Left lung (tissue), 14 donors: Measurements from ENCODE around the gene NDN. TPM values are rescaled to one million over a fixed set of nuclear protein-coding genes. Genes with fewer than 3 reads are reported as not detected.
"Not testable (repeated sequence)": the region's sequence is repeated elsewhere in the genome, so short reads cannot be mapped to it uniquely, and the experiment has no call there.

Experiments used
- ATAC-seq: fragments of 200-7000 bp; cut with Tn5 transposase; one replicate; pipeline ENCODE4 v1.9.1; 2020; ENCODE audit warnings: moderate library complexity
- DNase-seq, 4 donors: peaks; one replicate each; pipeline ENCODE4 v3.0.0-alpha.2; 2013 to 2020
- H3K27ac ChIP-seq, 2 donors: fragments of 200-600 bp; sonication (generic) in 1 of 2; one replicate each; pipeline versions ENCODE4 v1.5.0 to v1.8.0; 2020 to 2021
- H3K27me3 ChIP-seq, 2 donors: fragments of 200-600 bp; sonication (generic) in 1 of 2; one replicate each; pipeline versions ENCODE4 v1.5.0 to v1.8.0; 2020 to 2021
- H3K36me3 ChIP-seq, 2 donors: fragments of 200-600 bp; sonication (generic) in 1 of 2; one replicate each; pipeline versions ENCODE4 v1.5.0 to v1.8.0; 2020 to 2021
- H3K4me1 ChIP-seq, 2 donors: fragments of 200-600 bp; one replicate each; pipeline ENCODE4 v1.8.0; 2021
- H3K4me3 ChIP-seq, 2 donors: fragments of 200-600 bp; sonication (generic) in 1 of 2; one replicate each; pipeline versions ENCODE4 v1.5.0 to v1.8.0; 2020 to 2021; ENCODE audit warnings: mild to moderate bottlenecking in 1 of 2
- H3K9me3 ChIP-seq, 2 donors: fragments of 200-600 bp; sonication (generic) in 1 of 2; one replicate each; pipeline versions ENCODE4 v1.5.0 to v1.8.0; 2020 to 2021
- intact Hi-C, 2 donors: fragments of 100-400 bp; cut with DNase I; formaldehyde crosslinking; loops; one replicate each; pipeline versions ENCODE4 v1.11.2 to v1.14.2; 2022
- long read RNA-seq, 12 donors: library from polyadenylated mRNA in 2 of 12; unstranded in 2 of 12; transcript quantifications; one replicate each; pipeline ENCODE4 v2.0.0 and lab custom pipeline, GENCODE V29; 2019 to 2026
- polyA plus RNA-seq, 6 donors: library from polyadenylated mRNA; unstranded; fragments of 120-200 nt; gene quantifications; one replicate each; pipeline ENCODE4 v1.2.1, GENCODE V29; 2013; ENCODE audit not compliant: insufficient read length in 6 of 6
- total RNA-seq, 2 donors: library from RNA; stranded (reverse); fragmentation: NEBNext Ultra II Directional; extraction: Animal tissue kit (Norgen Biotek cat#: 25700); gene quantifications; one replicate each; pipeline ENCODE4 v1.2.1, GENCODE V29; 2021
- TF ChIP-seq, protein P1 (sequence below), 2 donors: fragments of 200-600 bp; sonication (generic) in 1 of 2; IDR thresholded peaks; one replicate each; pipeline versions ENCODE4 v1.5.0 to v1.8.0; 2021; ENCODE audit warnings: antibody characterized with exemption in 2 of 2
- donor health status: DM: no; HTN: yes; CAD: no.
- donor health status: DM: no; HTN: no; CAD: no.

Gene NDN, protein sequence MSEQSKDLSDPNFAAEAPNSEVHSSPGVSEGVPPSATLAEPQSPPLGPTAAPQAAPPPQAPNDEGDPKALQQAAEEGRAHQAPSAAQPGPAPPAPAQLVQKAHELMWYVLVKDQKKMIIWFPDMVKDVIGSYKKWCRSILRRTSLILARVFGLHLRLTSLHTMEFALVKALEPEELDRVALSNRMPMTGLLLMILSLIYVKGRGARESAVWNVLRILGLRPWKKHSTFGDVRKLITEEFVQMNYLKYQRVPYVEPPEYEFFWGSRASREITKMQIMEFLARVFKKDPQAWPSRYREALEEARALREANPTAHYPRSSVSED
- total RNA-seq (10 to 100 TPM; 41.7 to 43.1 TPM), polyA plus RNA-seq (100 to 1,000 TPM in 2 of 6 donors, 10 to 100 TPM in 4; 89.1 to 114 (median 94.6) TPM)
- long read RNA-seq, donor 1, transcript NDN-202 (1 exons, 1,627 nt) = major isoform, 233 of 235 reads
- long read RNA-seq, donor 1, partial matches to known transcripts = 0 of 235 reads
- long read RNA-seq, donor 1, other reads (novel, unspliced or antisense) = 0 of 235 reads
- long read RNA-seq, donor 2, transcript NDN-202 (1 exons, 1,627 nt) = major isoform, 256 of 257 reads
- long read RNA-seq, donor 2, partial matches to known transcripts = 0 of 257 reads
- long read RNA-seq, donor 2, other reads (novel, unspliced or antisense) = 0 of 257 reads
- long read RNA-seq, donor 3, transcript NDN-202 (1 exons, 1,627 nt) = major isoform, 165 of 165 reads
- long read RNA-seq, donor 3, partial matches to known transcripts = 0 of 165 reads
- long read RNA-seq, donor 3, other reads (novel, unspliced or antisense) = 0 of 165 reads
- long read RNA-seq, donor 4, transcript NDN-202 (1 exons, 1,627 nt) = major isoform, 13 of 13 reads
- long read RNA-seq, donor 4, partial matches to known transcripts = 0 of 13 reads
- long read RNA-seq, donor 4, other reads (novel, unspliced or antisense) = 0 of 13 reads
- long read RNA-seq, donor 5, transcript NDN-202 (1 exons, 1,627 nt) = major isoform, 205 of 207 reads
- long read RNA-seq, donor 5, partial matches to known transcripts = 0 of 207 reads
- long read RNA-seq, donor 5, other reads (novel, unspliced or antisense) = 0 of 207 reads
- long read RNA-seq, donor 6, transcript NDN-202 (1 exons, 1,627 nt) = major isoform, 205 of 206 reads
- long read RNA-seq, donor 6, partial matches to known transcripts = 0 of 206 reads
- long read RNA-seq, donor 6, other reads (novel, unspliced or antisense) = 0 of 206 reads
- long read RNA-seq, donor 7, transcript NDN-202 (1 exons, 1,627 nt) = major isoform, 72 of 72 reads
- long read RNA-seq, donor 7, partial matches to known transcripts = 0 of 72 reads
- long read RNA-seq, donor 7, other reads (novel, unspliced or antisense) = 0 of 72 reads
- long read RNA-seq, donor 8, transcript NDN-202 (1 exons, 1,627 nt) = major isoform, 101 of 101 reads
- long read RNA-seq, donor 8, partial matches to known transcripts = 0 of 101 reads
- long read RNA-seq, donor 8, other reads (novel, unspliced or antisense) = 0 of 101 reads
- long read RNA-seq, donor 9, partial matches to known transcripts = 0 of 3 reads
- long read RNA-seq, donor 9, other reads (novel, unspliced or antisense) = 0 of 3 reads
- long read RNA-seq, donor 10, transcript NDN-202 (1 exons, 1,627 nt) = major isoform, 147 of 147 reads
- long read RNA-seq, donor 10, partial matches to known transcripts = 0 of 147 reads
- long read RNA-seq, donor 10, other reads (novel, unspliced or antisense) = 0 of 147 reads
- long read RNA-seq, donor 11 = 0 reads
- long read RNA-seq, donor 12, transcript NDN-202 (1 exons, 1,627 nt) = major isoform, 154 of 155 reads
- long read RNA-seq, donor 12, partial matches to known transcripts = 0 of 155 reads
- long read RNA-seq, donor 12, other reads (novel, unspliced or antisense) = 0 of 155 reads

DNA sequence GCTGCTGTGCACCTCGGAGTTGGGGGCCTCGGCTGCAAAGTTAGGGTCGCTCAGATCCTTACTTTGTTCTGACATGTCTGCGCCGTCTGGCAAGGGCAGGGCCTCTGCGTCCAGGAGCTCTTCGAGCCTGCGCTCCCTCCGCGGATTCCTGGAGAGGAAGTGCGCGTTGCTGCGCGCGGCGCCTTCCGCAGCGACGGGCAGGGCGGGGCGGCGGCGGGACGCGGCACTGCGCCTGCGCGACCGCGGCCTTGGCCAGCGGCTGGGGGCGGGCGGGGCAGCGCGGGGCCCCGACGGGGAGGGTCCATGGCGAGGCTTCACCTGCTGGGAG is at the start of gene NDN:
TSS of gene NDN (minus strand) at position 163 of the 328 bp plus-strand sequence. CDS start at position 75, 88 bp downstream.
- ATAC-seq = peak; percentile 79
- intact Hi-C loops = no loop called here
- H3K9me3 ChIP-seq = peaks cover 0 to 3% of the 10 kb centered on the region in 2 donors

DNA sequence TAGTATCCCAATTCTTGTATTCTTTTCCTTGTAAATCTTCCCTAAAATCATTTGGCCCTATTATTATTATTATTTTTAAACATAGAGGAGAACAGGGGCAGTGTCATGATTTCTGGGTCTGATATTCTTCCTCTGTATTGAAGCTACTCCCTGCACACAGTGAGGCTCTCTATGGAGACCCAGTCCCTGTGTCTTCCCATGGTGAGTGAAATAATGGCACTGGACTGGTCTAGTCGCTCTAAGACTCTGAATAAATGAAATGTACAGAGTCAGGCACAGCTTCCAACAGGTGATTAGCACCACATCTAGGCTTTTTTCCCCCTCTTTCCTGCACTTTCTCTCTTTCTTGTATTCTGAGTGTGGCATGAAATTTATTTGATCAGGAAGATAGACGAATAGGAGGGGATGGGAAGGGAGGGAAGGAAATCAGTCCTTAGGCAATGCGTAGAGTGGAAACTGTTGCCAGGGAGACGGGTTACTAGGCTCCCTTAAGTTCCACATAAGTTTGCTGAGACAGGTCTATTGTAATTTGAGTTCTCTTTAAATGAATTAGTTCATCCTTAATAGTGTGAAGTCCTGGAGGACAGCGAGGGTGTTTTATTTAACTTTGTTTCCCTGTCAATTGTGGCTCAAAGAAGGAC is 49.0 kb upstream of the NDN start:
- H3K27ac ChIP-seq = no peak overlapping the region
- TF ChIP-seq, protein P1, sequence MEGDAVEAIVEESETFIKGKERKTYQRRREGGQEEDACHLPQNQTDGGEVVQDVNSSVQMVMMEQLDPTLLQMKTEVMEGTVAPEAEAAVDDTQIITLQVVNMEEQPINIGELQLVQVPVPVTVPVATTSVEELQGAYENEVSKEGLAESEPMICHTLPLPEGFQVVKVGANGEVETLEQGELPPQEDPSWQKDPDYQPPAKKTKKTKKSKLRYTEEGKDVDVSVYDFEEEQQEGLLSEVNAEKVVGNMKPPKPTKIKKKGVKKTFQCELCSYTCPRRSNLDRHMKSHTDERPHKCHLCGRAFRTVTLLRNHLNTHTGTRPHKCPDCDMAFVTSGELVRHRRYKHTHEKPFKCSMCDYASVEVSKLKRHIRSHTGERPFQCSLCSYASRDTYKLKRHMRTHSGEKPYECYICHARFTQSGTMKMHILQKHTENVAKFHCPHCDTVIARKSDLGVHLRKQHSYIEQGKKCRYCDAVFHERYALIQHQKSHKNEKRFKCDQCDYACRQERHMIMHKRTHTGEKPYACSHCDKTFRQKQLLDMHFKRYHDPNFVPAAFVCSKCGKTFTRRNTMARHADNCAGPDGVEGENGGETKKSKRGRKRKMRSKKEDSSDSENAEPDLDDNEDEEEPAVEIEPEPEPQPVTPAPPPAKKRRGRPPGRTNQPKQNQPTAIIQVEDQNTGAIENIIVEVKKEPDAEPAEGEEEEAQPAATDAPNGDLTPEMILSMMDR (IDR thresholded peaks at IDR 0.05) = no peak
- no peak for ATAC-seq
- DNase-seq = no peak
- H3K4me3 ChIP-seq = no peak overlapping the region
- H3K27me3 ChIP-seq = no peaks in the 10 kb centered on the region
- H3K4me1 ChIP-seq = no peaks in the 10 kb centered on the region
- H3K36me3 ChIP-seq = no peaks in the 10 kb centered on the region
- peaks cover 0 to 13% of the 10 kb centered on the region in 2 donors for H3K9me3 ChIP-seq
- intact Hi-C loops = no loop called here

More for the DNA sequence above, at the start of gene NDN:
- H3K27ac ChIP-seq = no peak within 1 kb of the TSS
- peaks cover 0 to 6% of the 10 kb centered on the region in 2 donors for H3K4me1 ChIP-seq
- peak within 1 kb of the TSS; percentile 41 to 42 for H3K4me3 ChIP-seq
- TF ChIP-seq, protein P1 (IDR thresholded peaks at IDR 0.05) = no peak
- peak; percentile 35 to 82 (median 57) for DNase-seq
- no peaks in the 10 kb centered on the region for H3K36me3 ChIP-seq
- H3K27me3 ChIP-seq = peaks cover 0 to 12% of the 10 kb centered on the region in 2 donors

DNA sequence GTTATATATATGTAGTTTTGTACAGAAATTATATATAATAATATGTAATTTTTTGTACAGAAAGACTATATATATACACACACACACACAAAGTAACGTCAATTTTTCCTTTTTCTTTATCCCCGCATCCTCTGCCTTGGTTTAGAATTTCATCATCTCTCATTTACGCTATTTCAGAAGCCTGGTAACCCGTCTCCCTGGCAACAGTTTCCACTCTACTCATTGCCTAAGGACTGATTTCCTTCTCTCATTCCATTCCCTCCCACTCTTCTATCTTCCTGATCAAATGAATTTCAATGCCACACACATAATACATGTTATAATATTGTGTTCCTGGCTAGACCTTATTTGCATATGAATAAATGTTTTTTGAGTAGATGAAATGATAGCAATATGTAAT is 47.8 kb upstream of the NDN start:
- no peaks in the 10 kb centered on the region for H3K4me1 ChIP-seq
- no peak for ATAC-seq
- TF ChIP-seq, protein P1 (IDR thresholded peaks at IDR 0.05) = no peak
- H3K9me3 ChIP-seq = peaks cover 0 to 4% of the 10 kb centered on the region in 2 donors
- H3K36me3 ChIP-seq = no peaks in the 10 kb centered on the region
- intact Hi-C loops = no loop called here
- no peaks in the 10 kb centered on the region for H3K27me3 ChIP-seq
- DNase-seq = no peak
- H3K4me3 ChIP-seq = no peak overlapping the region
- no peak overlapping the region for H3K27ac ChIP-seq

DNA sequence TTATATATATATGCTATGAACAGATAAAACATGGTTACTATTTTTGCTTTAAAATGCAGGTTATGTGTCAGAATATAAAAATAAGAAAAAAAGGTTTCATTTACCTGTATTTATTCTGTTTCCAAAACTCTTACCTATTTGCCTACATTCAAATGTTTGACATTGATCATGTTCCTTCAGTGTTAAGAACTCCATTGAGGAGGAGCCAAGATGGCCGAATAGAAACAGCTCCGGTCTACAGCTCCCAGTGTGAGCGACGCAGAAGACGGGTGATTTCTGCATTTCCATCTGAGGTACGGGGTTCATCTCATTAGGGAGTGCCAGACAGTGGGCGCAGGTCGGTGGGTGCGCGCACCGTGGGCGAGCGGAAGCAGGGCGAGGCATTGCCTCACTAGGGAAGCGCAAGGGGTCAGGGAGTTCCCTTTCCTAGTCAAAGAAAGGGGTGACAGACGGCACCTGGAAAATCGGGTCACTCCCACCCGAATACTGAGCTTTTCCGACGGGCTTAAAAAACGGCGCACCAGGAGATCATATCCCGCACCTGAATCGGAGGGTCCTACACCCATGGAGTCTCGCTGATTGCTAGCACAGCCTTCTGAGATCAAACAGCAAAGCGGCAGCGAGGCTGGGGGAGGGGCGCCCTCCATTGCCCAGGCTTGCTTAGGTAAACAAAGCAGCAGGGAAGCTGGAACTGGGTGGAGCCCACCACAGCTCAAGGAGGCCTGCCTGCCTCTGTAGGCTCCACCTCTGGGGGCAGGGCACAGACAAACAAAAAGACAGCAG is 27.0 kb upstream of the NDN start:
- DNase-seq, H3K4me3 ChIP-seq, H3K27me3 ChIP-seq, H3K4me1 ChIP-seq, H3K27ac ChIP-seq, H3K36me3 ChIP-seq, ATAC-seq, intact Hi-C loops: not testable (repeated sequence)
- H3K9me3 ChIP-seq = peaks cover 0 to 21% of the 10 kb centered on the region in 2 donors
